Keratinocyte (primary cell): Measurements from ENCODE around the gene FHIT.

Source experiments
- CTCF ChIP-seq, 3 experiments: IDR thresholded peaks in 1 of 3; conservative IDR thresholded peaks in 1 of 3; optimal IDR thresholded peaks in 1 of 3; 2 replicates in 2 of 3; 3 replicates in 1 of 3; pipeline versions ENCODE3 to v1.5.1; 2011; ENCODE audit warnings: low read length in 3 of 3, mild to moderate bottlenecking in 3 of 3, moderate library complexity in 2 of 3, control low read depth in 1 of 3, inconsistent platforms in 1 of 3; ENCODE audit not compliant: insufficient read depth in 2 of 3; ENCODE audit errors: extremely low read depth in 1 of 3
- EZH2 ChIP-seq: IDR thresholded peaks from one replicate; pipeline ENCODE4 v1.6.1; 2012; ENCODE audit warnings: inconsistent platforms, mild to moderate bottlenecking, low read length, moderate library complexity

- no peak for TF ChIP-seq CTCF (optimal IDR thresholded peaks at IDR 0.05 in 1 of 3, IDR thresholded peaks at IDR 0.05 in 1 of 3, conservative IDR thresholded peaks at IDR 0.05 in 1 of 3; ENCODE audit: extremely low read depth in 1 of 3, insufficient read depth in 2 of 3, low read length in 3 of 3)
- no peak for TF ChIP-seq EZH2
Observed at GRCh38 chr3:60388731-60389130, 862.5 kb downstream of the FHIT start.
